ENCODE results near the gene HMGCS1.

HMGCS1 gene

GRCh38 chr5:43313035-43313853 is at the start of gene HMGCS1:
Gene HMGCS1 (minus strand): TSS chr5:43313412. CDS start chr5:43298965, 14,447 bp downstream.
- Mint-ChIP-seq H3K36me3 (ENCODE audit: low read depth) (peaks cover 17% of the 10 kb centered on the region), H3K4me3 (peak within 1 kb of the TSS; percentile 99), H3K27me3 (ENCODE audit: low read depth) (no peaks in the 10 kb centered on the region), H3K27ac (peak within 1 kb of the TSS; percentile 98), H3K9me3 (peaks cover 16% of the 10 kb centered on the region), H3K4me1 (ENCODE audit: low read depth) (peaks cover 59% of the 10 kb centered on the region)

GRCh38 chr5:43358726-43359125 is 45.5 kb upstream of the HMGCS1 start:
- Mint-ChIP-seq H3K4me1 (ENCODE audit: low read depth) (no peaks in the 10 kb centered on the region), H3K4me3 (no peak overlapping the region), H3K27me3 (ENCODE audit: low read depth) (peaks cover 3% of the 10 kb centered on the region), H3K36me3 (ENCODE audit: low read depth) (no peaks in the 10 kb centered on the region), H3K9me3 (peaks cover 26% of the 10 kb centered on the region), H3K27ac (no peak overlapping the region)

DNA sequence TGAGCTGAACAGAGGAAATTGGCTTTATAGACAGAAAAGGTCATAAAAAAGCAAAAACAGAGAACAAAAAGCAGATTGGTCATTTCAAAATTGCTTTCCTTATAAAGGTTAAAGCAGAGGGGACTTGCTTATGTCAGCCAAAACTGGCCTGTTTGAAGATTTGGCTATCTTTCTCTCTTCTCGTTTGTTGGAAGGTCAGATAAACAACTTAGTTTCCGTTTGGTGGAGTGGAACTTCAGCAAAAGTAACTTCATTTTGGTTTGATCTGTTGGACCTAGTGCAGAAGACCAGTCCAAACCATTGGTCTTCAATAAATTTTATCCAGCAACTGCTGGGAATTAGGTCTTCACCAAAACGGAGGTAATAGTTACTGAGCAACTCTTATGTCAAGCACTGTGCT is 45.1 kb upstream of the HMGCS1 start:
- H3K36me3 Mint-ChIP-seq (ENCODE audit: low read depth): no peaks in the 10 kb centered on the region

GRCh38 chr5:43357878-43358281 is 44.7 kb upstream of the HMGCS1 start:
- H3K27ac Mint-ChIP-seq: no peak overlapping the region
- peaks cover 26% of the 10 kb centered on the region for H3K9me3 Mint-ChIP-seq
- H3K36me3 Mint-ChIP-seq (ENCODE audit: low read depth): no peaks in the 10 kb centered on the region
- no peak overlapping the region for H3K4me3 Mint-ChIP-seq
- peaks cover 3% of the 10 kb centered on the region for H3K27me3 Mint-ChIP-seq (ENCODE audit: low read depth)
- H3K4me1 Mint-ChIP-seq (ENCODE audit: low read depth): no peaks in the 10 kb centered on the region

More for the DNA sequence above, 45.1 kb upstream of the HMGCS1 start:
- Mint-ChIP-seq H3K9me3 (peaks cover 26% of the 10 kb centered on the region), H3K27ac (no peak overlapping the region), H3K4me1 (ENCODE audit: low read depth) (no peaks in the 10 kb centered on the region), H3K4me3 (no peak overlapping the region), H3K27me3 (ENCODE audit: low read depth) (peaks cover 3% of the 10 kb centered on the region)

DNA sequence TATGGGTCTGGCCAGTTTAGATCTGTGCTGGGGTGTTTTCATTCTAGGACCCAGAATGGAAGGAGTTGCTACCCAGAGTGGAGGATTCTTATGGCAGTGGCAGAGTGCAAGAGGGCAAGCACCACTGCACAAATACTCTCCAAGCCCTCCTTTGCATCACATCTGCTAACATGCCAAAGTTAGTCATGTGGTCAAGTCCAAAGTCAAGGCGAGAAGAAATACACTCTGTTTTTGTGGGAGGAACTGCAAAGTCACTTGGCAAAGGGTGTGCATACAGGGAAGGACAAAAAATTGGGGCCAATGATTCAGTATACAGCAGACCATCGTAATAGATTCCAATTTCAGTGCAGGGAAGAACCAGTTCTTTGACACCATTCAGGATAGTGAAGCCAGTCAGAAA is 43.9 kb upstream of the HMGCS1 start:
- Mint-ChIP-seq H3K27me3 (ENCODE audit: low read depth) (peaks cover 3% of the 10 kb centered on the region), H3K36me3 (ENCODE audit: low read depth) (no peaks in the 10 kb centered on the region), H3K4me3 (no peak overlapping the region), H3K9me3 (peaks cover 26% of the 10 kb centered on the region), H3K4me1 (ENCODE audit: low read depth) (no peaks in the 10 kb centered on the region), H3K27ac (no peak overlapping the region)

- no peaks in the 10 kb centered on the region for H3K4me1 Mint-ChIP-seq (ENCODE audit: low read depth)
These were observed 41.6 kb upstream of the HMGCS1 start for GRCh38 chr5:43354774-43355173.

DNA sequence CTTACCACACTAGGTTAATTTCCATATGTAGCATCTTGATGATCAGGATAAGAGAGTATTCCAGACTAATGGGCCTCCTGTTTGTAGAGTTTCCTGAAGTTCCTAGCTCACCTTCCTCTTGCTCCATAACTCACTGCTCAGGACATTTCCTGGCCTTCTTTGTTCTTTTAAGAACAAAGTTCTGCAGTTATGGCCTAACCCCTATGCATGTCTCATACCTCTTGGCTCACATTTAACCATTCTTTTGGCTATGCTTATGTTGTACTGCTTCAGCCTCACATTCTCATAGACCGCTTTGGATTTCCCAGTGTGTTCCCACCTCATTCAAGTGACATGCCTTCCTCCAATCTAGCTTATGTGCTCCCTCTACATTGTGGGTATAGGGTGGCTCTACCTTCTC is 40.5 kb upstream of the HMGCS1 start:
- H3K27ac Mint-ChIP-seq: no peak overlapping the region
- H3K4me1 Mint-ChIP-seq (ENCODE audit: low read depth): no peaks in the 10 kb centered on the region
- H3K9me3 Mint-ChIP-seq: no peaks in the 10 kb centered on the region
- H3K36me3 Mint-ChIP-seq (ENCODE audit: low read depth): no peaks in the 10 kb centered on the region
- H3K27me3 Mint-ChIP-seq (ENCODE audit: low read depth): peaks cover 7% of the 10 kb centered on the region
- H3K4me3 Mint-ChIP-seq: no peak overlapping the region

More at GRCh38 chr5:43354774-43355173, 41.6 kb upstream of the HMGCS1 start:
- no peaks in the 10 kb centered on the region for H3K36me3 Mint-ChIP-seq (ENCODE audit: low read depth)
- H3K4me3 Mint-ChIP-seq: no peak overlapping the region
- H3K27ac Mint-ChIP-seq: no peak overlapping the region
- H3K9me3 Mint-ChIP-seq: peaks cover 11% of the 10 kb centered on the region
- peaks cover 7% of the 10 kb centered on the region for H3K27me3 Mint-ChIP-seq (ENCODE audit: low read depth)

GRCh38 chr5:43352915-43353314 is 39.7 kb upstream of the HMGCS1 start:
- Mint-ChIP-seq H3K27me3 (ENCODE audit: low read depth) (peaks cover 7% of the 10 kb centered on the region), H3K4me3 (no peak overlapping the region), H3K36me3 (ENCODE audit: low read depth) (no peaks in the 10 kb centered on the region), H3K9me3 (no peaks in the 10 kb centered on the region), H3K4me1 (ENCODE audit: low read depth) (no peaks in the 10 kb centered on the region), H3K27ac (no peak overlapping the region)

- no peak overlapping the region for H3K27ac Mint-ChIP-seq
- H3K4me3 Mint-ChIP-seq: no peak overlapping the region
- no peaks in the 10 kb centered on the region for H3K4me1 Mint-ChIP-seq (ENCODE audit: low read depth)
- no peaks in the 10 kb centered on the region for H3K36me3 Mint-ChIP-seq (ENCODE audit: low read depth)
- H3K9me3 Mint-ChIP-seq: peaks cover 4% of the 10 kb centered on the region
- peaks cover 7% of the 10 kb centered on the region for H3K27me3 Mint-ChIP-seq (ENCODE audit: low read depth)
These were observed 38.9 kb upstream of the HMGCS1 start for GRCh38 chr5:43352131-43352530.

GRCh38 chr5:43348861-43349363 is 35.7 kb upstream of the HMGCS1 start:
- H3K9me3 Mint-ChIP-seq: peaks cover 9% of the 10 kb centered on the region
- H3K4me3 Mint-ChIP-seq: no peak overlapping the region
- H3K27me3 Mint-ChIP-seq (ENCODE audit: low read depth): peaks cover 7% of the 10 kb centered on the region
- no peaks in the 10 kb centered on the region for H3K4me1 Mint-ChIP-seq (ENCODE audit: low read depth)
- H3K36me3 Mint-ChIP-seq (ENCODE audit: low read depth): no peaks in the 10 kb centered on the region
- no peak overlapping the region for H3K27ac Mint-ChIP-seq

DNA sequence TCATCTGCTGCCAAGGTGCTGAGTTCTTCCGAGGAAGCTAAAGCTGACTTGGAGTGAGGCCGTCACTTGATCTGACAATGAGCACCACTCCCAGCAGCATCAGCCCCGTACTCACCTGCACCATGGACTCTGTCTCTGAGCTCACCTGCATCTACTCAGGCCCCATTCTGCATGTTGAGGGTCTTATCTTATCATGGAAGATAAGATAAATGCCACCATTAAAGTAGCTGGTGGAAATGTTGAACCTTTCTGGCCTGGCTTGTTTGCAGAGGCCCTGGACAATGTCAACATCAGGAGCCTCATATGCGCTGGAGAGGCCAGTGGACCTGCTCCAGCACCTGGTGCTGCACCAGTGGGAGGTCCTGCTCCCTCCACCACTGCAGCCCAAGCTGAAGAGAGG is 35.0 kb upstream of the HMGCS1 start:
- Mint-ChIP-seq H3K9me3 (peaks cover 14% of the 10 kb centered on the region), H3K27ac (no peak overlapping the region), H3K4me1 (ENCODE audit: low read depth) (no peaks in the 10 kb centered on the region)

DNA sequence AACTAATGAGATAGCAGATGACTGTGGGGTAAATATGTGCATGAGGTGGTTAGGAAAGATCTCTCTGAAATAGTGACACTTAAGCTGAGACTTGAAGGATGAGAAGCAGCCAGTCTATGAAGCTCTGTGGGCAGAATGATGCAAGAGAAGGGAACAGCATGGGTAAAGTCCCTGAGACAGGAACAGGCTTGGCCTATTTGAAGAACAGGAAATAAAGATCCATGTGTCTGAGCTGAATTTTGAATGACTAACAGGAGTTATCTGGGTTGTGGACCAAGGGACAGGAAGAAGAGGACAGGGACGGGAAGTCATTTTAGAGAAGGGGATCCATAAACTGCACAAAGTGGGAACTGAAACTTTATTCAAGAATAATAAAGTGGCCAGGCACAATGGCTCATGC is 25.6 kb upstream of the HMGCS1 start:
- peak overlapping the region; percentile 3 for H3K27ac Mint-ChIP-seq
- H3K36me3 Mint-ChIP-seq (ENCODE audit: low read depth): peaks cover 10% of the 10 kb centered on the region
- peaks cover 3% of the 10 kb centered on the region for H3K27me3 Mint-ChIP-seq (ENCODE audit: low read depth)
- H3K4me1 Mint-ChIP-seq (ENCODE audit: low read depth): peaks cover 5% of the 10 kb centered on the region
- peaks cover 47% of the 10 kb centered on the region for H3K9me3 Mint-ChIP-seq
- no peak overlapping the region for H3K4me3 Mint-ChIP-seq

More for the DNA sequence above, 35.0 kb upstream of the HMGCS1 start:
- Mint-ChIP-seq H3K27me3 (ENCODE audit: low read depth) (peaks cover 10% of the 10 kb centered on the region), H3K36me3 (ENCODE audit: low read depth) (no peaks in the 10 kb centered on the region), H3K4me3 (no peak overlapping the region)

DNA sequence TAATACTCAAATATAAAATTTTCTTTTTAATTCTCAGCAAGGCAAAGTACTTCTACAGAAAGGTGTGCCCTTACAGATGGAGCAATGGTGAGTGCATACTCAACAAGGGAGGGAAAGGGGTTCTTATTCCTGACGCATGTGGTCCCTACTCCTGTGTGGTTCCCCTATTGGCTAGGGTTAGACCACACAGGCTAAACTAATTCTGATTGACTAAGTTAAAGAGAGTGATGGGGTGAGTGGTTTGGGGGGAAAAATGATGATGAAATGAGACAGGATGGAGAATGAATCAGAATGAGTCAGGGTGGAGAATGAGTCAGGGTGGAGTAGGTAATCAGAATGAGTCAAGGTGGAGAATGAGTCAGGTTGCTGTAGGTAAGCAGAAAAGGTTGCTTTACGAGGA is 22.9 kb upstream of the HMGCS1 start:
- no peaks in the 10 kb centered on the region for H3K27me3 Mint-ChIP-seq (ENCODE audit: low read depth)
- H3K9me3 Mint-ChIP-seq: peaks cover 55% of the 10 kb centered on the region
- peaks cover 13% of the 10 kb centered on the region for H3K36me3 Mint-ChIP-seq (ENCODE audit: low read depth)
- peaks cover 5% of the 10 kb centered on the region for H3K4me1 Mint-ChIP-seq (ENCODE audit: low read depth)
- H3K4me3 Mint-ChIP-seq: no peak overlapping the region
- H3K27ac Mint-ChIP-seq: peak overlapping the region; percentile 18

DNA sequence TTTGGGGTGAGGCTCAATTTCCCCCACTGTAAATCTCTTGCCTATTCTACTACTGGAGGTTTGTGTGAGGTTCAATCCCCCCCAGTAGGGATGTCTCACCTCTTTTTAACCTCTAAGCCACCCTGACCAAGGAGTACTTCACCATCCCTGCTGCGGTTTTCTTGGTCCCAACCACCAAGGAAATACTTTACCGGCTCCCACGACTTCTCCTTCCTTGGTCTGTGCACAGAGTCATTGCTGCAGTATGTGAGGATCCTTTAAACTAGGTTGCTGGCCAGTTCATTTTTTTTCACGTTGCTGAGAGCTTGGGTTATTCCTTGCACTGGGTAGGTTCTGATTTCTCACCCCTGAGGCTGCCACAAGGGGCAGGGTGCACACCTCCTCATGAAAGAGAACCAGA is 22.5 kb upstream of the HMGCS1 start:
- Mint-ChIP-seq H3K36me3 (ENCODE audit: low read depth) (peaks cover 13% of the 10 kb centered on the region), H3K27ac (no peak overlapping the region), H3K27me3 (ENCODE audit: low read depth) (no peaks in the 10 kb centered on the region), H3K9me3 (peaks cover 55% of the 10 kb centered on the region), H3K4me1 (ENCODE audit: low read depth) (peaks cover 5% of the 10 kb centered on the region), H3K4me3 (no peak overlapping the region)

- Mint-ChIP-seq H3K36me3 (ENCODE audit: low read depth) (peaks cover 10% of the 10 kb centered on the region), H3K4me1 (ENCODE audit: low read depth) (peaks cover 2% of the 10 kb centered on the region), H3K27ac (no peak overlapping the region), H3K27me3 (ENCODE audit: low read depth) (no peaks in the 10 kb centered on the region), H3K4me3 (no peak overlapping the region), H3K9me3 (peaks cover 47% of the 10 kb centered on the region)
These were observed 19.2 kb upstream of the HMGCS1 start for GRCh38 chr5:43332401-43332800.

All from T-helper 1 cell treated with Interleukin-12 subunit alpha and Interleukin-12 subunit beta and Interleukin-4 antibody, amounts not matched to agents 30 μg/mL and 1 μg/mL, for 36 hours (primary cell).